H1 (cell line): ENCODE results near the gene JUP. TPM values are rescaled to one million over a fixed set of nuclear protein-coding genes. Genes with fewer than 3 reads are reported as not detected.

Source experiments
- ASH2L ChIP-seq: fragments of 200-600, 300-600 bp; sonication (generic); IDR thresholded peaks from one replicate; pipeline ENCODE4 v1.7.1; 2017; ENCODE audit warnings: low read length
- EGR1 ChIP-seq: IDR thresholded peaks from 2 replicates; pipeline ENCODE4 v1.6.1; 2011; ENCODE audit warnings: low read depth, low read length, borderline replicate concordance
- POLR2AphosphoS5 ChIP-seq: IDR thresholded peaks from 2 replicates; pipeline ENCODE4 v1.6.1; 2011; ENCODE audit warnings: low read depth, low read length
- polyA plus RNA-seq, 7 experiments: library from polyadenylated mRNA; depleted of rRNA in 3 of 7; stranded (reverse) in 5 of 7; unstranded in 2 of 7; fragments of >200 nt in 5 of 7; fragments of 200-250 nt in 2 of 7; gene quantifications; 1 replicate in 5 of 7; 2 replicates in 1 of 7; 4 replicates in 1 of 7; pipeline versions ENCODE4 v1.2.1 to v1.2.3, GENCODE V29; 2011 to 2013; ENCODE audit warnings: missing spikeins in 2 of 7, mixed read lengths in 2 of 7
- total RNA-seq: library from RNA; stranded (reverse); fragmentation: NEBNext Ultra II Directional; extraction: Animal tissue kit (Norgen Biotek cat#: 25700); gene quantifications from 2 replicates; pipeline ENCODE4 v1.2.1, GENCODE V29; 2021
- TF ChIP-seq, protein P1 (sequence below): fragments of 300-600 bp; sonication (generic); IDR thresholded peaks from 2 replicates; pipeline ENCODE4 v1.7.1; 2012; ENCODE audit warnings: low read length, moderate library complexity, mild to moderate bottlenecking, inconsistent platforms; ENCODE audit not compliant: insufficient replicate concordance

Gene JUP
- total and polyA plus RNA-seq, 2 of the 8 experiments (the other 6 are each of a cell fraction or from before 2014, with no cell fraction given): 62.8 to 102 TPM

DNA sequence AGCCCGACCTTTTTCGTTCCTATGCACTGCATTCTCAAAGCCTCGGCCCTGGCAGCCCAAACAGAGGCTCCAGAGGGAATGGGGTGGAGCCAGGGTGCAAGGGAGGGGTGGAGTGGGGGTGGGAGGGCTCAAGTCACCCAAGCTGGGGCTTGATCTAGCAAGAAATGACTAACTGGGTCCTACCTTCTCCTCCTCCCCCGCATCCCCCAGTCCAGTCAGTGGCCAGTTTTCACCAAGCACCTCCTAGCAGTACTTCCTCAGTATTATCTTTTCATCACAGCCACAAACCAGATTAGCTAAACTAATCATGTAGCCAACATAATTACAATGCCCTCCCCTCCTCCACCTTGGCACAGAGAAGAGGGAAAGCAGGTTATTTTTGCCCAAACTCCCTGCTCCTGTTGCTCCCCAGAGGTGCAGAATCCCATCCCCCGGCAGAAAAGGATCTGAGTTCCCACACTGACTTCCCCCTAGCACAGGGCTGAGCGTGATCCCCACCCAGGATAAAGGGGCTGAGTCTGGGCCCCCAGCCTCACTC lies 2.2 kb downstream of the JUP start (continued):
- TF ChIP-seq, protein P1, sequence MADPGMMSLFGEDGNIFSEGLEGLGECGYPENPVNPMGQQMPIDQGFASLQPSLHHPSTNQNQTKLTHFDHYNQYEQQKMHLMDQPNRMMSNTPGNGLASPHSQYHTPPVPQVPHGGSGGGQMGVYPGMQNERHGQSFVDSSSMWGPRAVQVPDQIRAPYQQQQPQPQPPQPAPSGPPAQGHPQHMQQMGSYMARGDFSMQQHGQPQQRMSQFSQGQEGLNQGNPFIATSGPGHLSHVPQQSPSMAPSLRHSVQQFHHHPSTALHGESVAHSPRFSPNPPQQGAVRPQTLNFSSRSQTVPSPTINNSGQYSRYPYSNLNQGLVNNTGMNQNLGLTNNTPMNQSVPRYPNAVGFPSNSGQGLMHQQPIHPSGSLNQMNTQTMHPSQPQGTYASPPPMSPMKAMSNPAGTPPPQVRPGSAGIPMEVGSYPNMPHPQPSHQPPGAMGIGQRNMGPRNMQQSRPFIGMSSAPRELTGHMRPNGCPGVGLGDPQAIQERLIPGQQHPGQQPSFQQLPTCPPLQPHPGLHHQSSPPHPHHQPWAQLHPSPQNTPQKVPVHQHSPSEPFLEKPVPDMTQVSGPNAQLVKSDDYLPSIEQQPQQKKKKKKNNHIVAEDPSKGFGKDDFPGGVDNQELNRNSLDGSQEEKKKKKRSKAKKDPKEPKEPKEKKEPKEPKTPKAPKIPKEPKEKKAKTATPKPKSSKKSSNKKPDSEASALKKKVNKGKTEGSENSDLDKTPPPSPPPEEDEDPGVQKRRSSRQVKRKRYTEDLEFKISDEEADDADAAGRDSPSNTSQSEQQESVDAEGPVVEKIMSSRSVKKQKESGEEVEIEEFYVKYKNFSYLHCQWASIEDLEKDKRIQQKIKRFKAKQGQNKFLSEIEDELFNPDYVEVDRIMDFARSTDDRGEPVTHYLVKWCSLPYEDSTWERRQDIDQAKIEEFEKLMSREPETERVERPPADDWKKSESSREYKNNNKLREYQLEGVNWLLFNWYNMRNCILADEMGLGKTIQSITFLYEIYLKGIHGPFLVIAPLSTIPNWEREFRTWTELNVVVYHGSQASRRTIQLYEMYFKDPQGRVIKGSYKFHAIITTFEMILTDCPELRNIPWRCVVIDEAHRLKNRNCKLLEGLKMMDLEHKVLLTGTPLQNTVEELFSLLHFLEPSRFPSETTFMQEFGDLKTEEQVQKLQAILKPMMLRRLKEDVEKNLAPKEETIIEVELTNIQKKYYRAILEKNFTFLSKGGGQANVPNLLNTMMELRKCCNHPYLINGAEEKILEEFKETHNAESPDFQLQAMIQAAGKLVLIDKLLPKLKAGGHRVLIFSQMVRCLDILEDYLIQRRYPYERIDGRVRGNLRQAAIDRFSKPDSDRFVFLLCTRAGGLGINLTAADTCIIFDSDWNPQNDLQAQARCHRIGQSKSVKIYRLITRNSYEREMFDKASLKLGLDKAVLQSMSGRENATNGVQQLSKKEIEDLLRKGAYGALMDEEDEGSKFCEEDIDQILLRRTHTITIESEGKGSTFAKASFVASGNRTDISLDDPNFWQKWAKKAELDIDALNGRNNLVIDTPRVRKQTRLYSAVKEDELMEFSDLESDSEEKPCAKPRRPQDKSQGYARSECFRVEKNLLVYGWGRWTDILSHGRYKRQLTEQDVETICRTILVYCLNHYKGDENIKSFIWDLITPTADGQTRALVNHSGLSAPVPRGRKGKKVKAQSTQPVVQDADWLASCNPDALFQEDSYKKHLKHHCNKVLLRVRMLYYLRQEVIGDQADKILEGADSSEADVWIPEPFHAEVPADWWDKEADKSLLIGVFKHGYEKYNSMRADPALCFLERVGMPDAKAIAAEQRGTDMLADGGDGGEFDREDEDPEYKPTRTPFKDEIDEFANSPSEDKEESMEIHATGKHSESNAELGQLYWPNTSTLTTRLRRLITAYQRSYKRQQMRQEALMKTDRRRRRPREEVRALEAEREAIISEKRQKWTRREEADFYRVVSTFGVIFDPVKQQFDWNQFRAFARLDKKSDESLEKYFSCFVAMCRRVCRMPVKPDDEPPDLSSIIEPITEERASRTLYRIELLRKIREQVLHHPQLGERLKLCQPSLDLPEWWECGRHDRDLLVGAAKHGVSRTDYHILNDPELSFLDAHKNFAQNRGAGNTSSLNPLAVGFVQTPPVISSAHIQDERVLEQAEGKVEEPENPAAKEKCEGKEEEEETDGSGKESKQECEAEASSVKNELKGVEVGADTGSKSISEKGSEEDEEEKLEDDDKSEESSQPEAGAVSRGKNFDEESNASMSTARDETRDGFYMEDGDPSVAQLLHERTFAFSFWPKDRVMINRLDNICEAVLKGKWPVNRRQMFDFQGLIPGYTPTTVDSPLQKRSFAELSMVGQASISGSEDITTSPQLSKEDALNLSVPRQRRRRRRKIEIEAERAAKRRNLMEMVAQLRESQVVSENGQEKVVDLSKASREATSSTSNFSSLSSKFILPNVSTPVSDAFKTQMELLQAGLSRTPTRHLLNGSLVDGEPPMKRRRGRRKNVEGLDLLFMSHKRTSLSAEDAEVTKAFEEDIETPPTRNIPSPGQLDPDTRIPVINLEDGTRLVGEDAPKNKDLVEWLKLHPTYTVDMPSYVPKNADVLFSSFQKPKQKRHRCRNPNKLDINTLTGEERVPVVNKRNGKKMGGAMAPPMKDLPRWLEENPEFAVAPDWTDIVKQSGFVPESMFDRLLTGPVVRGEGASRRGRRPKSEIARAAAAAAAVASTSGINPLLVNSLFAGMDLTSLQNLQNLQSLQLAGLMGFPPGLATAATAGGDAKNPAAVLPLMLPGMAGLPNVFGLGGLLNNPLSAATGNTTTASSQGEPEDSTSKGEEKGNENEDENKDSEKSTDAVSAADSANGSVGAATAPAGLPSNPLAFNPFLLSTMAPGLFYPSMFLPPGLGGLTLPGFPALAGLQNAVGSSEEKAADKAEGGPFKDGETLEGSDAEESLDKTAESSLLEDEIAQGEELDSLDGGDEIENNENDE: no peak
- peak; percentile 61 for TF ChIP-seq ASH2L
- TF ChIP-seq EGR1: peak; percentile 87; the same call in 1 of the 2 replicates
- TF ChIP-seq POLR2AphosphoS5: peak; percentile 64; the same call in 1 of the 2 replicates
